Measurements from ENCODE around the gene RXRG. TPM values are rescaled to one million over a fixed set of nuclear protein-coding genes. Genes with fewer than 3 reads are reported as not detected.

Gene RXRG
- total RNA-seq, 1 donor from 2014 or later = not detected

- Mint-ChIP-seq H3K9me3 (ENCODE audit: unreplicated experiment) (no peaks in the 10 kb centered on the region), H3K36me3 (ENCODE audit: unreplicated experiment) (no peaks in the 10 kb centered on the region), H3K4me3 (ENCODE audit: unreplicated experiment) (peak overlapping the region; percentile 32), H3K27me3 (ENCODE audit: unreplicated experiment) (peaks cover 86% of the 10 kb centered on the region), H3K27ac (ENCODE audit: unreplicated experiment) (no peak overlapping the region), H3K4me1 (ENCODE audit: unreplicated experiment) (peaks cover 17% of the 10 kb centered on the region)
- no peak for TF ChIP-seq CTCF (IDR thresholded peaks at IDR 0.05)
- no peak for DNase-seq (ENCODE audit: extremely low spot score, unreplicated experiment)
Measured at GRCh38 chr1:165355139-165355976, 89.6 kb downstream of the RXRG start.

GRCh38 chr1:165354739-165355138 lies 90.2 kb downstream of the RXRG start:
- DNase-seq (ENCODE audit: extremely low spot score, unreplicated experiment) = no peak
- Mint-ChIP-seq H3K36me3 (ENCODE audit: unreplicated experiment) (no peaks in the 10 kb centered on the region), H3K27ac (ENCODE audit: unreplicated experiment) (no peak overlapping the region), H3K4me3 (ENCODE audit: unreplicated experiment) (no peak overlapping the region), H3K4me1 (ENCODE audit: unreplicated experiment) (peaks cover 17% of the 10 kb centered on the region), H3K9me3 (ENCODE audit: unreplicated experiment) (no peaks in the 10 kb centered on the region), H3K27me3 (ENCODE audit: unreplicated experiment) (peaks cover 86% of the 10 kb centered on the region)
- TF ChIP-seq CTCF (IDR thresholded peaks at IDR 0.05) = no peak

GRCh38 chr1:165353731-165354671 lies 90.9 kb downstream of the RXRG start:
- Mint-ChIP-seq H3K9me3 (ENCODE audit: unreplicated experiment) (no peaks in the 10 kb centered on the region), H3K4me3 (ENCODE audit: unreplicated experiment) (peak overlapping the region; percentile 35), H3K4me1 (ENCODE audit: unreplicated experiment) (peaks cover 17% of the 10 kb centered on the region), H3K27me3 (ENCODE audit: unreplicated experiment) (peaks cover 89% of the 10 kb centered on the region), H3K36me3 (ENCODE audit: unreplicated experiment) (no peaks in the 10 kb centered on the region), H3K27ac (ENCODE audit: unreplicated experiment) (no peak overlapping the region)
- TF ChIP-seq CTCF (IDR thresholded peaks at IDR 0.05) = no peak
- DNase-seq (ENCODE audit: extremely low spot score, unreplicated experiment) = no peak

- no peak overlapping the region for H3K4me3 Mint-ChIP-seq (ENCODE audit: unreplicated experiment)
- H3K4me1 Mint-ChIP-seq (ENCODE audit: unreplicated experiment) = peaks cover 17% of the 10 kb centered on the region
- no peak for DNase-seq (ENCODE audit: extremely low spot score, unreplicated experiment)
- H3K27me3 Mint-ChIP-seq (ENCODE audit: unreplicated experiment) = peaks cover 86% of the 10 kb centered on the region
- no peaks in the 10 kb centered on the region for H3K36me3 Mint-ChIP-seq (ENCODE audit: unreplicated experiment)
- no peak for TF ChIP-seq CTCF (IDR thresholded peaks at IDR 0.05)
- no peak overlapping the region for H3K27ac Mint-ChIP-seq (ENCODE audit: unreplicated experiment)
- H3K9me3 Mint-ChIP-seq (ENCODE audit: unreplicated experiment) = no peaks in the 10 kb centered on the region
Measured at GRCh38 chr1:165352442-165353293, 92.3 kb downstream of the RXRG start.

Measured in osteocyte (in vitro differentiated cells).